Medulla oblongata (tissue), 1 donor: ENCODE measurements around the gene ENTHD1.

Experiments
- DNase-seq: peaks from one replicate; pipeline ENCODE4 v3.0.0-alpha.2; 2015; ENCODE audit errors: extremely low spot score

The ENTHD1 gene, protein sequence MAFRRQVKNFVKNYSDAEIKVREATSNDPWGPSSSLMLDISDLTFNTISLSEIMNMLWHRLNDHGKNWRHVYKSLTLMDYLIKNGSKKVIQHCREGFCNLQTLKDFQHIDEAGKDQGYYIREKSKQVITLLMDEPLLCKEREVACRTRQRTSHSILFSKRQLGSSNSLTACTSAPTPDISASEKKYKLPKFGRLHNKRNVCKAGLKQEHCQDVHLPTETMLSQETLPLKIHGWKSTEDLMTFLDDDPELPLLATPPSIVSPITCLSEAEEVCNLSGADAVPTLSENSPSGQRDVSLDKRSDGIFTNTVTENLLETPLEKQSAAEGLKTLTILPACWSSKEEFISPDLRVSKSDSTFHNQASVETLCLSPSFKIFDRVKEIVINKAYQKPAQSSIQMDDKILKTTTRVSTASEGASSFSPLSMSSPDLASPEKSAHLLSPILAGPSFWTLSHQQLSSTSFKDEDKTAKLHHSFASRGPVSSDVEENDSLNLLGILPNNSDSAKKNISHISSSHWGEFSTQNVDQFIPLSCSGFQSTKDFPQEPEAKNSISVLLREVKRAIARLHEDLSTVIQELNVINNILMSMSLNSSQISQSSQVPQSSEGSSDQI

DNA sequence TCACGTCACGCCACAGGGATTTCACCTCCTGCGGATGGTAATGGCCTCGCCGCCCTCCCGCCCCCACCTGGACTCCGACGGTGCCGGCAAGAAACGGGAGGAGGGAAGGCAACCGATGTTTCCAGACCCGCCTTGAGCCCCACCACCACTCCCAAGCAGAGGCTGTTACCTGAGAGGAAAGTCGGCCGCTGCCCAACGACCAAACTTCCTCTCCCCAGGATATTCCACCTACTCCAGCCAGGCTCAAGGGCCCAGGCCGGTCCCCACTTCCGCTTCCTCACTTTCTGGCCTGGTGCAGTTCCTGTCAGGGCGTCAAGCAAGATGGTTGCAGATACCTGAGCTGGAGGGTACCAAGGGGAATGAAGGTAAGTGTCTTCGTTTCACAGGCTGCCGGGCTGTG lies at the start of gene ENTHD1:
Gene ENTHD1, minus strand, starts transcription at position 235 of the 400 bp plus-strand sequence. CDS start 6,012 bp downstream, outside the sequence.
- no peak for DNase-seq

DNA sequence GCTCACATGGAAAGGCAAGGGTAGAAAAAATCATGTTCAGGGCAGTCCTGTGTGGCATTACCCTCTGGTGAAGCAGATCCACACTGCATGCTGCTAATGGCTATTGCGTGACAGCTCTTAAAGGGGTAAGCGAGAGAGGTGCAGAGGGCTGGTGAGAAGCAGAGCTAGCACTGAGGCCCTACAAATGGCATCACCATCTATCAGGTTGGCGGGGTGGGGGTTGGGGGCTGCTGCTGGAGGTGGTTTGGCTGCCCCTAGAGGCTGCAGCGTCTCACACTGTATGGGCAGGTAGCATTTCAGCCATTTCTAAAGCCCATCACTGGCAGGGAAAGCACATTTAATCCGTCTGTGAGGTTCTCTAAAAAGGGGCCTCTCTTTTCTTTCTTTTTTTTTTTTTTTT lies 49.8 kb upstream of the ENTHD1 start:
- DNase-seq = no peak

DNA sequence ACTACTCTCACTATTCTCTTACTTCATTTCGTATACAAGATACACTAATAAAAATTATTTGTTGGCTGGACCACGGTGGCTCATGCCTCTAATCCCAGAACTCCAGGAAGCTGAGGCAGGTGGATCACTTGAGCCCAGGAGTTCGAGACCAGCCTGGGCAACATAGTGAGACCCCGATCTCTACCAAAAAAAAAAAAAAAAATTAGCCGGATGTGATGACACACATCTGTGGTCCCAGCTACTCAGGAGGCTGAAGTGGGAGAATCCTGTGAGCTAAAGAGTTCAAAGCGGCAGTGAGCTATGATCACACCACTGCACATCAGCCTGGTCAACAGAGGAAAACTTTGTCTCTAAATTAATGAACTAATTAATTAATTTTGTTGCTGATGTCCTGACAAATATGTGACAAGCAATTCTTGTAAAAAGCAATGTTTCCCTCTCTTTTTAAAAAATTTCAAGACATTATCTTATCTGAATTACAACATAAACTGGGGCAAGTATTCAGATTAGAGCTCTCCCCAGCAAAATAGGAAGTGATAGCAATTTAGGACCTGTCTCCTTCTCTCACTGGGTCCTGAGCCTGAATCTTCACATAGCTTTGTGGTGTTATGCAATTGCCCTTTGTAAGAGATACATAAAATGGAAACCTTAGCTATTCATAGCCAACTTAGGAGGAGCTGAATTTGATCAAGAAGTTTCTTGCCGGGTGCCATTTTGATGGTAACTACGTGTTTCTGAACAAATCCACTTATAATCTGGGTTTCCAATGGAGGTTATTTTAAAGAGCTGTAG lies 49.1 kb upstream of the ENTHD1 start:
- no peak for DNase-seq

DNA sequence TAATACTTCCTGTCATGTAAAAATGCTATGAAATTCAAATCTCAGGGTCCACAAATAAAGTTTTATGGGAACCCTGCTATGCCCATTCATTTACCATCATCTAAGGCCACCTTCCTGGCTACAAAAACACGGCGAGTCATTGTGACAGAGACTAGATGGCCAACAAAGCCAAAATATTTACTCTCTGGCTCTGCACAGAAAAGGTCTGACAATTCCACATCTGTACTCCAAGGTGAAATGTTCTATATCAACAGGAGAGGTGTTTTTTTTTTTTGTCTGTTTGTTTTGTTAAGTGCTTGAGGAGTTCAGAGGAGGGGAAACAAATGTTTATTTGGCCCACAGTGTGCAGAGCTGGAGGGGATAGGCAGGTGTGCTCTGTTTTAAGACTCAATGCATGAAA lies 48.0 kb upstream of the ENTHD1 start:
- DNase-seq = no peak

DNA sequence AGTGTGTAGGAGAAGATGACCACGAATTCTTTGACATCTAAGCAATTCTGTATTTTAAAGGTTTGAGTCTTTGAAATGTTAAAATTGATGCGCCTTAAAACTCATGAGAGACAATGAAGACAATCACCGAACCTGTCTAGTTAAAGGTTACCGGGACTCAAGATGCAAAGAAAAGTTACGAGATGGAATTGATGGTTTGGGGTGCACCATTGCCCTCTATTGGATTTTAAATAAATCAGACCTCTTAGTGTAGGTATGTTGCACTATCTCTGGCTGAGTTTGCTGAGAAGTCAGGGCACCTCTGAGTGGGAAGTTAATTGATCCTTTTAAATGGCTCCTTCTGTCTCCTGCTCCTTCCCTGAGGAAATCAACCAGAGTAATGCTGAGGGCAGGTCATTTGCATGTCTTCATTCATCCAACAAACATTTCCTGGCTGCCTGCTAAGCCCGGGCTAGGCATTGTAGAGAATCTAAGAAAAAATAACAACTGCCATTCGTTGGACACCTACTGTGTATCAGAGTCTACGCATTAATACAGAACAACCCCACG lies 47.3 kb upstream of the ENTHD1 start:
- no peak for DNase-seq

DNA sequence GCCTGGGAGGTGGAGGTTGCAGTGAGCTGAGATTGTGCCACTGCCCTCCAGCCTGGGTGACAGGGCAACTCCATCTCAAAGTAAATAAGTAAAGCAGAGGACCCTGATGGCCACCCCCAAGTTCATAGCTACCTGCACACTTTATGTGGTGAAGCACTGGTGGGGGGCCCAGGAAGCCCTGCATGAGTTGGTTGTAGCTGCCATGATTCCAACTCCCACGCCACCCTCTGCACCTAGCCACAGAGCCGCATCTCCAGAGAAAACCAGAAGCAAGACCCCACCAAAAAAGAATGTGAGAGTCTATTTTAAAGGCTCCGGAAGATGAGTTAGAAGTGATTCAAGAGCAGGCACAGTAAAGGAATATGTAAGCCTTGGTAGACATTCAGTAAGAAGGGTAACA lies 46.3 kb upstream of the ENTHD1 start:
- no peak for DNase-seq

DNA sequence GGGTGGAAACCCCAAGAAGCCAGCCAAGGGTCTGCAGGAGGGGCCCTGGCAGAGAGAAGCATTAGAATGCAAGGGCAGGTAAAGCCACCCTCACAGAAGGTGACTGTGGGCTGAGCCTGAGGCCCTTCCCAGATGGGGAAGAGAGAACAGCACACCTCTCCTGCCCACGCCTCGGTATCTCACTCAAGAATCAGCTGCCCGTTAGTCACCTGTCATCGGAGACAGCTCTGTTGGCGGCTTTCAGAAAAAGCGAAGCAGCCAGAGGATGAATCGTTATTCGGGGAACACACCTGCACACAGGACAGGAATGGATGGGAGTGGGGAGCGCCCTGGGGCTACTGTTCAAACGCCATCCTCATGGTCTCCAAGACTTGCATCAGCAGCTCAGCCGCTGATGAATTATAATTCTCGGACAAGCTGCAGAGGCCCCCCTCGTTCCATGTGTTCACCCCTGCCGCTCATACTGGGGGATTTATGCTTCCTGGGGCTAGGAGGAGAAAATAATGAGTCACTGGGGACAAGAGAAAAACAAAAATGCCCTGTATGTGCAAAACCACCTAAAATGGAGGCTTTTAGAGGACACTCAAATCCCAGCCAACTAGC lies 45.0 kb upstream of the ENTHD1 start:
- DNase-seq = no peak

DNA sequence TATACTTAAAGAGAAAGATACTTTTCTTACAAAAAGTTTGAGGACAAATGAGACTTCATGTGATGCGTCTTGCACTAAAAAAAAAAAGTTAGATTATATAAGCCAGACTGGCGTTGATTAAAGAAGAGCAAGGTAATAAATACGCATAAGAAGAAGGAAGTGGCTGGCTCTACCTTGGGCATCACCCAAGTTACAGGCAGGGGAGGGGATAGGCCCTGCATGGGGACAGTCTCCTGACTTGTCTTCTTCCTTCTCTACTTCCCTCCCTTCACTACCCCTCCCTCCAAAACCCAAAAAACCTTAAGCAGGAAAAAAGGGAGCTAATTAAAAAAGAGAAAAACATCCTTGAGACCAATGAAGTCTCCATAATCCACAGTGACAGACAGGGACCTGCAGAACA lies 44.3 kb upstream of the ENTHD1 start:
- no peak for DNase-seq

DNA sequence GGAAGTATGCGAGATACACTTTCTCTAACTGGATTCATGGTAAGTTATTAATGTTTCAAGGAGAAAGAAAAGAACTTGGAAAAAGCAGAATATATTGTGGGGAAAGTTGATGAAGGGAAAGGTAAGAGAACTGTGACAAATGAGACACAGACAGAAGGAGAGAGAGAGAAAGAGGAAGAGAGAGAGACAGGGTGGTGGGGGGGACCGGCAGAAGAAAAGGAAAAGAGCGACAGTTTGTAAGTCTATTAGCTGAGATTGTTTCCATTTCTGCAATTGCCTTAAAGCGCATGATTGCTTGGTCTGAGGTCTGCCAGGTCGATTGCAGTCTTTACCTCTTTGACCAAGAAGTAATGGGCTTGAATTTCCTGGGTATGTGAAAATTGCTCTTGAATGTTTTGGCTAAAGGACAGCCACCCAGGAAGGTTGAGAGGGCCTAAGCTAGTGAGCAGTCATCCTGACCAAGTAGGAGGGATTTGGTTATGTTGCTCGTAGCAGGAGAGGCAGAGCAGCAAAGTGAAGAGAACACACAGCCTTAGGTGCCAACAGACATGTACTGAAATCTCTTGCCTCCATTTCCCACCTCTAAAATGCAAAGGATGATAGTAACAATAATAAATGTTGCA lies 43.1 kb upstream of the ENTHD1 start:
- no peak for DNase-seq

DNA sequence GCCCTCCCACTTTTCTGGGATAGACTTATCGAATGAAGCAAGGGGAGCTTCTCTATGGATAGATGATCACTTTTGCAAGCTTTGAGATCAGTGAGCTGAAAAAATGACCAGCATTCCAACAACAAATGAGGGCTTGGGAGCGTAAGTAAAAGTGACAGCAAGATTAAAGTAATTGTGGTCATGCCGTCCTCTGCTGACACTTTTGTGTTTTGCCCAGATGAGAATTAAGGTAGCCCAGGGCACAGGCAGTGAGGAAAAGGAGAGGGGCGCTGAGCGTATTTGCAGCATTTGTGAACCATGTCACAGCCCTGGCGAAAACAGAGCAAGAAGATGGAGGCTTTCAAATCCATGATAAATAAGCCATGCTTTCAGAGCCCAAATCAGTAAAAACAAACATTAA lies 42.1 kb upstream of the ENTHD1 start:
- DNase-seq = peak; percentile 22

DNA sequence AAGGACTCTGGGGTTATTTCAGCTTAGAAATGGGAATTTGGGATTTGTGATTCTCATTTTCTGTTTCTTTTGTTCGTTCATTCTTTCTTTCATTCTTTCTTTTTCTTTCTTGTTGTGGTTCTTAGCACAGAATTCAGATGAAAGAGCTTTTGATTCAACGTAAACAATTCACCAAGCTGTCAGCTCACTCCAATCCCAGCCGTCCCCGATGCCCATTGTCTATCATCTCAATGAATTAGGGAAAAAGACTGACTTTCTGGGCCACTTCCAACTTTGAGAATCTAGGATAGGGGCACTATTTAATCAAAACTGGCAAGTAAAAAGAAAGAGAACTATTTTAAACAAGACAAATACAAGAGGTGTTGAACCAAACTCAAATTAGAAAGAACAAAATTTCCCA lies 41.6 kb upstream of the ENTHD1 start:
- peak; percentile 65 for DNase-seq

DNA sequence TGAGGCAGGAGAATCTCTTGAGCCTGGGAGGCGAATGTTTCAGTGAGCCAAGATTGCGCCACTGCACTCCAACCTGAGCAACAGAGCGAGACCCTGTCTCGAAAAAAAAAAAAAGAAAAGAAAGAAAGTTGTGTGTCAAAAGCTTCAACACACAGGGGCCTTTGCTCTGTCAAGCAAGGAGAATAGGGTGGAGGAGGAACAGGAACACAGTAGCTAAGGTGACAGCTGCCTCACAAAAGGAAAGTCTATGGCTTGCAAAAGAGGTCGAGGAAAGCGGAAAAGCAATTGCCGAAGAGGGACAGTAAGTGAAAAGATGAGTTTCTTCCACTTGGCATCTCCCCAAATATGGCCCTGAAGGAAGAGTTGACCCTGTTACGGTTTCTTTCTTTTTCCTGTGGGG lies 40.2 kb upstream of the ENTHD1 start:
- no peak for DNase-seq

DNA sequence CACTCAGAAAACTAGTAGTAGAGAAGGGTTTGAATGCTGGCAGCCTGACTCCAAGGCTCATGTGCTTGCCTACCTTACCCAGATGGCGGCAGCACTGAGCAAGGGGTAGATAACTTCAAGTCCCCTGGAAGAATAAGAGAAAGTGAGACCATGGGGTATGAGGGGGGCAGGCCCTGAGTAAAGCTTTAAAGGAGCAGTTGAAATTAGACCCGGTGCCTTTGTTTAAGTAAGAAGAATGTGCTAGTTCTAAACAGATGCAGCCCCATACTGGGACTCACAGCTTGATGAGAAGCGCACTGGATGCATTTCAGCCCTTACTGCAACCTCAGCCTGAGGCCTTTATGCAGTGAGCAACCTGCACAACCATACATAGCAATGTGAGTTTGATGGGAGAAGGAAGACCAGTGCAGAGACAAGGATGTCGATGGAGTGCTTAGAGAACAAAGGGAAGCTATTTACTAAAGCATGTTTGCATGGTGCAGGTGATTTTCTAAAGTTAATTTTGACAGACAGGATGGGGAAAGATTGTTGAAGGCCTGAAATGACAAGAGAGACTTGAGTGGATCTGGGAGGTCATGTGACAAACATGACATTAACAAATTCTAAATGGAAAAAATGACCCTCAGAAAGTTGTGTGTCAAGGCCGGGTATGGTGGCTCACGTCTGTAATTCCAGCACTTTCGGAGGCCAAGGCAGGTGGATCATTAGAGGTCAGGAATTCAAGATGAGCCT lies 39.5 kb upstream of the ENTHD1 start:
- DNase-seq = no peak

DNA sequence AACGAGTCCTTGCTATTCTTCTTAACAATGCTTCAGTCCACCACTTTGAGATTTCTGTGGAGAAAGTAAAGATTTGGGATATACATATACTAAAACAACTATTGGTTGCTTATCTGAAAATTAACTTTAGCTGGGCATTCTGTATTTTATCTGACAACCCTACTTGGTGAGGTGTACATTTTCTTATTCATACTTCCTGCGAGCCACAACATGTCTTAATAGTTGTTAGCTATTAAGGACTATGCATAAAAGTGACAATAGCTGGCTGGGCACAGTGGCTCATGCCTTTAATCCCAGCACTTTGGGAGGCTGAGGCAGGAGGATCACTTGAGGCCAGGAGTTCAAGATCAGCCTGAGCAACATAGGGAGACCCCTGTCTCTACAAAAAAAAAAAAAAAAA lies 38.6 kb upstream of the ENTHD1 start:
- no peak for DNase-seq

DNA sequence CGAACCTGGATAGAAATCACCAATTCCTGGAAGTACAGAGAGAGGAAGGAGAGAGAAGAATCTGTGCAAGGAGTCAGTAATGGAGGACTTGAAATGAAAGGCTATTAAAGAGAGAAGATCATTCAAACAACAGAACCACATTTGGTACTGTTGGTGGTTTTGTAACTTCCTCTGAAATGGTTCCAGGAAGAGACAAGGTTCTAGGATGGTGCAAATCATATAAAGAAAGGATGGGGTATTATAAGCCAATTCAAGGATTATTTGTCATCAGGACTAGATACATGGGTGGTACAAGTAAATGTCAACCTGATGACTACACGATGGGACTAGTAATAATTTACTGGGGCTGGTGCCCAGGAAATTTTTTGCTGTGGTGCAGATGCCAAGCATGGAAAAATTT lies 37.7 kb upstream of the ENTHD1 start:
- no peak for DNase-seq

DNA sequence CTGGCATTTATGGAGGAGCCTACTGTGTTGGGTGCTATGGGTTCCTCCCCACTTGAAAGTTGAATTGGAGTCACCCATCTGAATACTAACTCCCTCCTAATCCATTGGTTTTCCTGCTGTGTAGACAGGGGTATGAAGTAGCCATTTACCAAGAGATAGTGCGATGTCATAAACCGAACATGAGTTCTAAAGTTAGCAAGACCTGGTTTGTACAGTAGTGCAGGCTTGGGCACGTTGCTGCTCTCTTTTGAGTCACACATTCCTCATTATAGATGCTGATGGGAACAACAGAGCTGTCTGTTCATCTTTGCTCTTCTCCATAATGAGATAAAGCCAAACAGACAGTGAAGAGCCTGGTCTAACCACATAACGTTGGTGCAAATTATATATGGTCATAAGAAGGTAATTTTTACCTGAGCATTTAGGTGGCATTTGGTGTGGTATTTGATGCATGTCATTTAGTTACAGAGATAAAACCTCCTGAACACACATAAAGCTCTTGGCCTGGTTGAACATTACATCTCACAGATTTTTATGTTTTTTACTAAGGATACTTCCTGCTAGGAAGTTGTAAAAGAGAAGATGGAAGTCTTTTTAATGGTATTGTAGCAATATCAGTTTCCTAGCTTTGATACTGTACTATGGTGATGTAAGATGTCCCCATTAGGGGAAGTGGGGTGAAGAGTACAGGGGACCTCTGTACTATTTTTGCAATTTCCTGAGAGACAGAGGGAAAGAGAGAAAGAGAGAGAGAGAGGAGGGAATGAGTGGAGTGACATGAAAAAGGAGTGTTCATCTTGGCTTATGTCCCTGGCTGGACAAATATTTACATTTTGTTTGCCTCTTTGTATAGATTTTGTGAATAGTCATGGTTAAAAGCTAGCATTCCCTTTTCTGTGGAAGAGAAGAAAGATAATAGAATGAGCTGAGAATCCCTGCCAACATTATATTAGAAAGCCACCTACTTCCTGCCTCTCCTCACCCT lies 35.3 kb upstream of the ENTHD1 start:
- DNase-seq = no peak

DNA sequence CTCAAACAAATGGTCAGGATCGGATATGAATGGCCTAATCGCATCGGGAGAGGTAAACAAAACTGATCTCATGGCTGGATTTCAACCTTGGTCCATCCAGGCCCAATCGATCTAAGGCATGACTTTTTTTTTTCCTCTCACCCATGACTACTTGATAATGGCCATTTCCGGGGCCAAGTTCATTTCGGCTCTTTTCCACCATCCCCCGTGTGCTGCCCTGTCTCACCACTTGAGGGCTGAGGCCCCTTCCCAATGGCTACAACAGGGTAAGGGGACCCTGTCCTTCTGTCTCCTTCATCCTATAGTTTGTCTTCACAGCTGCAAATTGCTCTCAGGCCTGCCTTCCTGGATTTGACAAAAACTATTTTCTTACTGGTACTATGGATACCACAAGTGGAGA lies 34.0 kb upstream of the ENTHD1 start:
- no peak for DNase-seq

DNA sequence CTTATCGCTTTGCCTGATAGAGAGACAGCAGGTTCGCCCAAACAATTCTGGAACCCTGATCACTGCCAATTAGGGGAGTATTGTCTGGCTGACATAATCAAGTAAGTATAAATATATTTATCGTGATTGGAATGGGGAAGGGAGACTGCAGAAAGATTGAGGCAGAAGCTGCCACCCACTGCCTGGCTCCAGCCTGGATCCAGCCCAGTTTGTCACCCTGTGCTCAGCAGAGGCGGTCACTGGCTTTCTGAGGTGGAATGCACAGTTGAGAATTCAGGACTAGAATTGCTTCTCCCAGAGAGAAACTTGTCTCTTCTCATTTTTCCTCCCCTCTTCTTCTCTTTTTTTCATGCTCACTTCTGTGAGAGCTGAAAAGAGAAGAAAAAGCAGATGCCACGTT lies 33.2 kb upstream of the ENTHD1 start:
- no peak for DNase-seq

DNA sequence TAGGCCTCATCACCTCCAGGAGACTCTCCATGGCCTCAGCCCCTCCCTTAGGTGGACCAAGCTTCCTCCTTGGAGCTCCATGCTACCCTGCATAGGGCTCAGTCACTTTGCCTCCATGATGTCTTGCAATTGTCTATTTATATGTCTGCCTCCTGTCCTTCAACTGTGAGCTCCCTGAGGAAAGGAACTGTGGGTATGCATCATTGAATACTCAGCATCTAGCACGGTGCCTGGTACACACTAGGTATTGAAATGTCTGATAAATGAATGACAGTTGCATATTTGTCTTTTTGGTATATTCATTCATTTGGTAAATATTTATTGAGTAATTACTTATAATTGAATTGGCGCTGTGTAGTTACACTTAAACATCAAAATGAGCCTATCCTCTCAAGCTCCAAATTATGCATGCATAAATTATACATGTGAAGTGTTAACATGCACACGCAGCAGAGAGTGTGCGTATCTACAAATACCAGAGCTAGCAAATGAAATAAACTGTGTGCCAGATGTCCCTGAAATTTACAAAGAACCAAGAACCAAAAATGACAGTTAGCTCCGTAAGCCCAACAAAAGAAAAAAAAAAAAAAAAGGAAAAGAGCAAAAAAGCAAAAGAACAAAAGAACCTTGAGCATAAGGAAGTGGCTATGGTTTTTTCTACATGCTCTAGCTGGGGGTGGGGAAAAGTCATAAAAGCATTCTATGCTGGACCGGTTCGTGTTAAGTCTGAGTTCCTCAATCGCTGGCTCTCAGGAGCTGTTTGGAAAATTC lies 32.5 kb upstream of the ENTHD1 start:
- no peak for DNase-seq
